Measurements from ENCODE around the gene PRPS1. TPM values are rescaled to one million over a fixed set of nuclear protein-coding genes. Genes with fewer than 3 reads are reported as not detected.

The PRPS1 gene
- total and polyA plus RNA-seq, 2 of the 13 experiments (the other 11 are each of a cell fraction or from before 2014, with no cell fraction given), result 33.7 to 54.4 TPM

- CTCF ChIA-PET (ENCODE audit: low intra/inter-chr PET ratio, low total read pairs), result no interaction called here
- in situ Hi-C loops (cut with HindIII; ENCODE audit: extremely low pct_ligation_motif_present, low pct_unique_long_range_greater_than_20kb), result no loop called here
Observed at GRCh38 chrX:107678957-107679740, 50.8 kb downstream of the PRPS1 start.

More at GRCh38 chrX:107678957-107679740, 50.8 kb downstream of the PRPS1 start:
- no peaks in the 10 kb centered on the region for H3K9me3 ChIP-seq (ENCODE audit: low read length)
- no peak overlapping the region for H2AFZ ChIP-seq (ENCODE audit: low read length)
- H3K27ac ChIP-seq (ENCODE audit: extremely low read length, insufficient read depth, low read length), result no peak overlapping the region
- H3K9ac ChIP-seq (ENCODE audit: insufficient read depth, low read depth, low read length), result no peak overlapping the region
- no peaks in the 10 kb centered on the region for H3K36me3 ChIP-seq (replicated peaks in 1 of 2; ENCODE audit: control insufficient read depth in 1 of 2, insufficient read depth in 2 of 2, low read length in 2 of 2)
- intact Hi-C loops (cut with micrococcal nuclease; ENCODE audit: unreplicated experiment), result no loop called here
- no TSS peak for BruUV-seq (replicated peaks)
- POLR2A ChIA-PET, result no interaction called here
- TF ChIP-seq ZFP36 (IDR thresholded peaks at IDR 0.05; ENCODE audit: borderline replicate concordance, low read depth, low read length, partially characterized antibody) (no peak), NFATC3 (CRISPR knock-in tag; IDR thresholded peaks at IDR 0.05) (no peak), ZNF609 (CRISPR knock-in tag; IDR thresholded peaks at IDR 0.05; ENCODE audit: borderline replicate concordance) (no peak), PAF1 (CRISPR knock-in tag; IDR thresholded peaks at IDR 0.05) (no peak), CERS6 (CRISPR knock-in tag; IDR thresholded peaks at IDR 0.05) (no peak), ZNF101 (CRISPR knock-in tag; IDR thresholded peaks at IDR 0.05; ENCODE audit: borderline replicate concordance, low read depth) (no peak), ZNF280D (CRISPR knock-in tag; IDR thresholded peaks at IDR 0.05) (no peak), SYNCRIP (IDR thresholded peaks at IDR 0.05; ENCODE audit: insufficient read depth, low read depth, low read length) (no peak), NCOR1 (IDR thresholded peaks at IDR 0.05; ENCODE audit: borderline replicate concordance, low read length) (no peak), ZBTB7B (CRISPR knock-in tag; IDR thresholded peaks at IDR 0.05) (no peak), SOX5 (CRISPR knock-in tag; IDR thresholded peaks at IDR 0.05; ENCODE audit: borderline replicate concordance) (no peak), ZNF205 (CRISPR knock-in tag; IDR thresholded peaks at IDR 0.05) (no peak)
- ATAC-seq (no peak), FAIRE-seq (no peak), DNase-seq (ENCODE audit: low spot score) (no peak)
- peaks cover 0 to 3% of the 10 kb centered on the region in 2 experiments; a peak in 2 of 5 replicates for H3K27me3 ChIP-seq (ENCODE audit: control insufficient read depth in 1 of 2, insufficient read depth in 2 of 2, low read length in 2 of 2)
- no peak overlapping the region for H3K4me3 ChIP-seq (replicated peaks in 1 of 3; ENCODE audit: insufficient read depth in 1 of 3, low read depth in 2 of 3, low read length in 3 of 3)
- no peaks in the 10 kb centered on the region for H4K20me1 ChIP-seq (ENCODE audit: insufficient read depth, low read length)
- no peaks in the 10 kb centered on the region for H3K79me2 ChIP-seq (ENCODE audit: insufficient read depth, low read length)
- H3K4me1 ChIP-seq (ENCODE audit: insufficient read depth, low read length), result no peaks in the 10 kb centered on the region
- H3K4me2 ChIP-seq (ENCODE audit: low read depth, low read length), result no peak overlapping the region
- WGBS (ENCODE audit: low lambda C conversion rate), result 0% methylated on average over 1 of the region's 8 CpGs

All from HepG2 (cell line).